Epithelial cell of prostate (primary cell): Measurements from ENCODE around the gene CBLN1.
"Not testable (repeated sequence)": the region's sequence is repeated elsewhere in the genome, so short reads cannot be mapped to it uniquely, and the experiment has no call there.

ENCODE experiments used
- DNase-seq: peaks from one replicate; pipeline ENCODE4 v3.0.0-alpha.2; 2011; ENCODE audit warnings: low read depth, low spot score
- H3K27ac ChIP-seq: fragments of 450-650 bp; 2 replicates; pipeline ENCODE4 v1.5.1; 2017; ENCODE audit warnings: mild to moderate bottlenecking

The CBLN1 gene

DNA sequence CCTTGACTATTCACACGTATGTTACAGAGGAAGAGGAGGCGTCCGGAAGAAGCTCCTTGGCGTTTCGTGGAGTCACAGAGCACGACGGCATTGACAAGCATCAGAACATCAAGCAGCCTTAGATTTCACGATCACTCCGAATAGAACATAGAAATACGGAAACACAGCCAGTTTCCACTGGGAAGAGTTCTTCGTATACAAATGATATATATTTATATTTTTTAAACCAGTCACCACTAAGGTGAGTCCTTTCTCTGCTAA lies 3.1 kb downstream of the CBLN1 start:
- no peak for DNase-seq
- no peak overlapping the region for H3K27ac ChIP-seq

GRCh38 chr16:49277766-49278566 lies 3.7 kb downstream of the CBLN1 start:
- no peak for DNase-seq
- no peak overlapping the region for H3K27ac ChIP-seq

DNA sequence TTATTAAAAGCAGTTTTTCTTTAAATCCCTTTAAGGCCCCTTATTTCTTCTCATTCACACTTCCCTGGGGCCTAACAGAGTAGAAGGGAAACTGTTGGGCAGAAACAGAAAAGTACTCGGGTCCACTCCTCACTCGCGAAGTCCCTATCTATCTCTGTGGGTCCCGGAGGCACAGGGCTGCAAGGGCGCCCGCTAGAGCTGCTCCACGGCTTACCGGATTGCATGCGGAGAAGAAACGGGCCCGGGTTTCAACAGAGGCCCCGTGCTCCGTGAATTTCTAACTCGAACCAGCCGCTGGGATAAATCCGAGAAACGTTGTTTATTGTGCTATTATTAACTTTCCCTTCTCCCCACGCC lies 4.3 kb downstream of the CBLN1 start:
- DNase-seq = no peak
- no peak overlapping the region for H3K27ac ChIP-seq

DNA sequence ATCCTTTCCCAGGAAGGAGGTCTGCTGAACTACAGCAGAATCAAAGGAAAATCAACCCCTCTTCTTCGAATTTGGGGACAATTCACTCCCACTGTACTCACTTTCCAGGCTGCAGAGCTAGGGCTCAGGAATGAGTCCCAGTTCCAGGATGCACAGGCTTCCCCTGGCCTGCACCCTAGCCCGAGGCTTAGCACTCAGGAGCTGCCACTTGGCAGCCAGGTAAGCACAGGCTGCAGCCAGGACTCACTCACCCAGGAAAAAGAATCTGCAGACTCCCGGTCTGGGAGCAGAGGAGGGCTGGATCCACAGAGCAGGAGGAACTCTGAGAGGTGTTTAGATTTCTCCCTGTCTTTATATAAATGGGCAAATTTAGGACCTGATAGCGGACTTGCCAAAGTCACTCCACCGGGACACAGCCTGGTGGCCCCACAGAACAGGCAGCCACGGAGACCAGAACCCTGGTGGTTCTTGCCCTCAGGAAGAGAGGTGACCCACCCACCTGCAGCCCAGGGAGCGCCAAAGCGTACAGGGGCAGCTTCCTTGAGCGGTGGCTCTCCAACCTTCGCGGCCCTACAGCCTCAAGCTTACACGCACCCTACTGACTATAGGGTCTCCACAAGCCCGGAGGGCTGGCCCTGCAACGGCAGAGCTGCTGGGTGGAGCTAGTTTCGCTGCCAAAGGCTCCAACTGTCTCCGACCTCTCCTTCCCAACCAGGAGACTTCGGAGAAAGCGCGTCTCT lies 4.8 kb downstream of the CBLN1 start:
- H3K27ac ChIP-seq = no peak overlapping the region
- no peak for DNase-seq

- H3K27ac ChIP-seq = no peak overlapping the region
- no peak for DNase-seq
Observed at GRCh38 chr16:49275870-49276269, 5.8 kb downstream of the CBLN1 start.

DNA sequence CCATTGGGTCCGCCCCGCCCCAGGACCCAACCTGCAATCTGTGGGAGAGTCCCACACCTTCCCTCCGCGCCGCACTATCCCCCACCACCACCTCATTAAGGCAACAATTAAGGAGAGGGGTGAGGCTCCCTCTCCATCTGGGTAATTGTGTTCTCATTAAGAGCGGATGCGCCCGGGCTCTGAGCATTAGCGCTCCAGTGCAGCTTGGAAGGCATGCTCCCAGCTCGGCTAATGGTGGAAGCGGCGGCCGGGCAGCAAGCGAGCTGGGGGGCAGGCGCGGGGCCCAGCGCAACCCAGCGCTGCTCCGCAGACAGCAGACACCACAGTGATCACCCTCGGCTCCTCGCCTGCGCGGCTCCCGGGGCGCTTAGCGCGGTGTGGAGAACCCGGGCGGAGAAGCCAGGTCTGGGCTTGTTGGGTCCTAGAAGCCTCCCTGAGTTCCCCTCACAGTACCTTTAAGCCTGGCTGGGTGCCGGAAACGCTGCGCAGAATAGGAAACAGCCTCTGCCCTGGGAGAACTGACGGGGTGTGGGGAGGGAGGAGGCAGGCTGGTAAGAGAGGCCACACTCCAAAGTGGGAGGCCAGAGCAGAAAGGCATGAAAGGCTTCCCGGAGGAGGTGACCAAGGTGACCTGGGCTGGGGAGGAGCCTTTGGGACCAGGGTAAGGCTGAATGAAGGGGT lies 6.4 kb downstream of the CBLN1 start:
- no peak overlapping the region for H3K27ac ChIP-seq
- no peak for DNase-seq

DNA sequence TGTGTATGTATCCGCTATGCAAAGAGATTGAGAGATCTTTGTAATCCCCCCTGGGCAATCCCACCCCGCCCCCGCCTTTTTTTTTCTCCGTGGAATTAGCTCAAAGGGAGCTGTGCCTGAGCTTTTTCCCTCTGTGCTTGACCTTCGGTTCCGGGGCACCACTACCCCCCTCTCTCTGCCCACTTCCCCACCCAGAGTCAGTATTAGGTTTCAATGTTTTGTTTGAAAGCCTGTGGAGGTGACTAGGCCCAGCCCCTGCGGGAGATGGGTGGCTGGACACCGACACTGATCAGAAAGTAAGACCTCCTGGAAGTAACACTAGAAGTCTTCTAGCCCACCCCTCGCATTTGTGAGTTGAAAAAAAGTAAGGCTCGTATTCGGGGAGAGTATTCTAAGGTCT lies 7.0 kb downstream of the CBLN1 start:
- DNase-seq = no peak
- H3K27ac ChIP-seq = no peak overlapping the region

DNA sequence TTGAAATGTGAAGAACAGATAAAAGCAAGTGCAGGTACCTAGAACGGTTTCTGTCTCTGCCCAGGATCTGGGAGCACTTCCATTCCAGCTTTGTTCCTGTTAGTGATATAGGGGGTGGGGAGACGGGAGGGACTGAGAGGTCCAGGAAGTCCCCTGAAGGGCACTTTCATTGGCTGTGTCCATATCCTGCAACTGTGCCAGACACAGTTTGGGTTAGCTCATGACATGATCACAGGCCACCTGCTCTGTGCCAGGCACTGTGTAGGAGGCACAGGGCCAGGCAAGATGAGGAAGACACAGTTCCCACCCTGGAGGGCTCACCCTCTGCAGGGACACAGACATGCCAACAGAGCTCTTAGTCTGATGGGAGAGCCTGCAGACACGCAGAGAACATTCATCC lies 7.9 kb downstream of the CBLN1 start:
- no peak for DNase-seq
- no peak overlapping the region for H3K27ac ChIP-seq

DNA sequence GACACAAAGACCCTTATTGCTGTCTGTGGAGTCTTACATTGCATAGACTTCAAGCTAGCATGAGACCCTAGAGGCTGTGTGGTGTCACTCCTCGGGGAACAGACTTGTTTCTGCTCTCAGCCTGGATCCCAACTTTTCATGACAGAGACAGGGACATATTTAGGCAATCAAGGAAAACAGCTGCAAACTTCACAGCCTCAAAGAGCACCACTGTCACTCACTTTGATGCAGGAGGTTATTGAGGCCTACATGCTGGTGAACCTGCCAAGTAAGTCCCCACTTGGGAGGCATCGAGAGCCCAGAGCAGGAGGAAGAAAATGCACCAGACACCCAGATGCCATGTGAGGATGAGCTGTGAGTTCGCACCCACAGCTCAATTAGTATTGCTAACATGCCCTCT lies 10.3 kb downstream of the CBLN1 start:
- no peak overlapping the region for H3K27ac ChIP-seq
- DNase-seq = no peak

GRCh38 chr16:49269201-49269600 lies 12.4 kb downstream of the CBLN1 start:
- H3K27ac ChIP-seq = no peak overlapping the region
- no peak for DNase-seq

GRCh38 chr16:49268667-49269066 lies 13.0 kb downstream of the CBLN1 start:
- DNase-seq = no peak

GRCh38 chr16:49262501-49262900 lies 19.1 kb downstream of the CBLN1 start:
- DNase-seq = no peak
- no peak overlapping the region for H3K27ac ChIP-seq

More at GRCh38 chr16:49268667-49269066, 13.0 kb downstream of the CBLN1 start:
- no peak overlapping the region for H3K27ac ChIP-seq

DNA sequence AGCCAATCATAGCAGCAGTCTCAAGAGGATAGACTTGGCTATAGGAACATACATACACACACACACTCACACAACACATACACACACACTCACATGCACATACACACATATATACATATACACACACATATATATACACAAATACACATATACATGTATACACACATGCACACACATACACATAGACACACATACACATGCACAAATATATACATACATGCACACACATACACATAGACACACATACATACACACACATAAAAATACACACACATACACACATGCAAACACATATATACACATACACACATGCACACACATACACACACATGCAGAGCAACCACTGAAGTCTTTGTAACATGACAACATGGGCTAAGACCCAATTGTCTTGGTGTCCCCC lies 19.7 kb downstream of the CBLN1 start:
- DNase-seq = no peak
- H3K27ac ChIP-seq = no peak overlapping the region

DNA sequence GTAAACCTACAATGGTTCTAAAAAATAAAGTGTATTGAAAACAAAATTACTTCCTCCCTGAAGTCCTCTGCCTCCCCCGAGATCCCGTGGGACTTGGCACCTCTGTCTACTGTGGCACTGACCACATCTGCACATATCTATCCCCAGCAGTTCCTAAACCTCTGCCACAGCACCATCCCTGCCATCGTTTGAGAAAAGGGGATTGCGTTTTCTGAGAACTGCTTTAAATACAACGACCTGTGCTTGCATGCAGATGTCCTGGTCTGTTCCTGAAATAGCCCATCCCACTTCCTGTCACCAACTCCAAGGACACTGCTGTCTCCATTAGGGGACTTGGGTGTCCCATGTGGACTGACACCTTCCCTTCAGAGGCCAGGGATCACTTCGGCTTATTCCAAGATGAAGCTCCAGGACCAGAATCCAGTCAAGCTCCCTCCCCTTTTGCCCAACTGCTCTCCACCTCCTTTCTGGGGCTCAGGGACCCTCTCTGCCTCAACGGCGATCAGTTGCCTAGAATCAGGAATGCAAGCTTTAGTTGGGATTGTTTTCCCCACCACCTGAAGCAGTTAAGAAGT lies 20.6 kb downstream of the CBLN1 start:
- H3K27ac ChIP-seq = no peak overlapping the region
- DNase-seq = no peak

- DNase-seq = no peak
- no peak overlapping the region for H3K27ac ChIP-seq
Observed at GRCh38 chr16:49260253-49260652, 21.4 kb downstream of the CBLN1 start.

- H3K27ac ChIP-seq = no peak overlapping the region
- DNase-seq = no peak
Observed at GRCh38 chr16:49259330-49259729, 22.3 kb downstream of the CBLN1 start.

GRCh38 chr16:49250689-49251088 lies 30.9 kb downstream of the CBLN1 start:
- no peak for DNase-seq
- H3K27ac ChIP-seq = no peak overlapping the region

DNA sequence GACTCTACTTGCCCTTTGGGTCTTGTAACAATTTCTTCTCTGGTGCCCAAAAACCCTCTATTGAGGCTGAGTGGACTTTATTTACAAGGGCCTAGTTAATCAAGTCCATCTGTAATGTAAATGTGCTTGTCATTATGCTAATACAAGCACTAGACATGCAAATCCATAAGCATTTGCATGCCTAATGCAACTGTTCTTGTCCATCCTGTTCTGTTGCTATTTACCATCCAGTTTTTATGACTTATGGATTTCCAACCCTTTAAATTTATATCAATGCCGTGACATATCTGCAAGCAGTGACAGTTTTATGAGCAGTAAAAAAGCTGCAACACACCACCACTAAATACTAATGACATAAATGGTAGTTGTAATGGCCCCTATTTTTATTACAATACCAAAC lies 33.4 kb downstream of the CBLN1 start:
- no peak overlapping the region for H3K27ac ChIP-seq
- DNase-seq = no peak

GRCh38 chr16:49236216-49236615 lies 45.4 kb downstream of the CBLN1 start:
- DNase-seq = no peak
- no peak overlapping the region for H3K27ac ChIP-seq

GRCh38 chr16:49228335-49228734 lies 53.3 kb downstream of the CBLN1 start:
- DNase-seq, H3K27ac ChIP-seq: not testable (repeated sequence)
